Measurements from ENCODE around the gene STARD10. TPM values are rescaled to one million over a fixed set of nuclear protein-coding genes. Genes with fewer than 3 reads are reported as not detected.
A peak's percentile ranks its signal among the peaks of the same experiment; 100 is the strongest.

The STARD10 gene
- total and polyA plus RNA-seq, 9 of the 15 experiments (the other 6 are each of a cell fraction or from before 2014, with no cell fraction given) = 0.15 to 52.9 (median 32.3) TPM

- peak; percentile 80 for TF ChIP-seq CREB1 (IDR thresholded peaks at IDR 0.05)
- TF ChIP-seq CREB1 (CRISPR knock-in tag; IDR thresholded peaks at IDR 0.05) = peak; percentile 70; the same call in 1 of the 2 replicates
- TF ChIP-seq ELF4 (CRISPR knock-in tag; IDR thresholded peaks at IDR 0.05) = no peak
- 0 out of 2 replicates have a peak, but pooled peaks have one; percentile 10 for TF ChIP-seq ZNF239 (CRISPR knock-in tag; IDR thresholded peaks at IDR 0.05)
- no peak for TF ChIP-seq DEAF1 (CRISPR knock-in tag; IDR thresholded peaks at IDR 0.05)
- TF ChIP-seq CTCFL (IDR thresholded peaks at IDR 0.05; ENCODE audit: borderline replicate concordance, insufficient read depth, low read depth, low read length, poor library complexity, severe bottlenecking) = peak; percentile 2
- TF ChIP-seq CXXC5 (CRISPR knock-in tag; IDR thresholded peaks at IDR 0.05) = peak; percentile 83
- TF ChIP-seq YBX1 (IDR thresholded peaks at IDR 0.05) = no peak
- 0 out of 2 replicates have a peak, but pooled peaks have one; percentile 35 for TF ChIP-seq ZFP91 (CRISPR knock-in tag; IDR thresholded peaks at IDR 0.05)
- no peak for TF ChIP-seq CEBPZ (IDR thresholded peaks at IDR 0.05; ENCODE audit: borderline replicate concordance, low read depth, low read length)
- no peak for TF ChIP-seq ZNF518B (CRISPR knock-in tag; IDR thresholded peaks at IDR 0.05)
- no peak for TF ChIP-seq BHLHE40 (IDR thresholded peaks at IDR 0.05; ENCODE audit: low read length)
Measured at GRCh38 chr11:72814286-72815109, 20.7 kb upstream of the STARD10 start, which contains the start of gene ATG16L2 (continued).

Data from K562 (cell line).